ENCODE measurements around the gene DNAAF1.

Gene DNAAF1

DNA sequence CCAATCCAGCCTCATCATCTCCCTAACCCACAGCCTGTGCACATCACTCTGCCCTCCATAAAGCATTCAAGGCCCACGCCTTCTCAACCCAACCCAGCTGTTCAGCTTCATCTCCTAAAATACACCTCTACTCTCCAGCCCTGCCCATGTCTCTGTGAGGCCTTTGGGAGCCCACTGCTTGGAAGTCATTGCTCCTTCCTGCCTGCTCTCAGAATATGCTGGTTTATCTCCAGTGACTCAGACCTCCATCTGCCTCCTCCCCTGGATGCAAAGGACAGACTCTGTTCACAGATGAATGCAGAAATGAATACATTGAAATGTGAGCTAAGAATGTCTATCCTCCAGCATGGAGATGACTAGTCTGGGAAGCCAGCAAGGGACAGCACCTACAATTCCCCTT, 75.7 kb downstream of the DNAAF1 start:
- Histone ChIP-seq H3K36me3 (ENCODE audit: control insufficient read depth in 2 of 2, insufficient read depth in 1 of 2, low read length in 2 of 2) (no peaks in the 10 kb centered on the region), H3K9me3 (ENCODE audit: control insufficient read depth, insufficient read depth, low read depth, low read length) (no peaks in the 10 kb centered on the region), H3K27ac (ENCODE audit: extremely low read depth, low read depth, low read length) (no peak overlapping the region), H3K4me1 (ENCODE audit: control insufficient read depth, insufficient read depth, low read length) (no peaks in the 10 kb centered on the region), H3K4me3 (ENCODE audit: low read depth, low read length) (no peak overlapping the region)
- ChIA-PET CTCF (no interaction called here), POLR2A (no interaction called here)
- TF ChIP-seq SP3 (tag by site-specific recombination; IDR thresholded peaks at IDR 0.05) (no peak), ZNF776 (tag by site-specific recombination; IDR thresholded peaks at IDR 0.05; ENCODE audit: borderline replicate concordance) (no peak), RBAK (tag by site-specific recombination; IDR thresholded peaks at IDR 0.05) (no peak), ZNF335 (tag by site-specific recombination; conservative IDR thresholded peaks at IDR 0.05) (no peak), ZNF23 (tag by site-specific recombination; IDR thresholded peaks at IDR 0.05; ENCODE audit: borderline replicate concordance) (no peak), ZNF404 (tag by site-specific recombination; IDR thresholded peaks at IDR 0.05) (no peak)
- TF ChIP-seq, protein P1, sequence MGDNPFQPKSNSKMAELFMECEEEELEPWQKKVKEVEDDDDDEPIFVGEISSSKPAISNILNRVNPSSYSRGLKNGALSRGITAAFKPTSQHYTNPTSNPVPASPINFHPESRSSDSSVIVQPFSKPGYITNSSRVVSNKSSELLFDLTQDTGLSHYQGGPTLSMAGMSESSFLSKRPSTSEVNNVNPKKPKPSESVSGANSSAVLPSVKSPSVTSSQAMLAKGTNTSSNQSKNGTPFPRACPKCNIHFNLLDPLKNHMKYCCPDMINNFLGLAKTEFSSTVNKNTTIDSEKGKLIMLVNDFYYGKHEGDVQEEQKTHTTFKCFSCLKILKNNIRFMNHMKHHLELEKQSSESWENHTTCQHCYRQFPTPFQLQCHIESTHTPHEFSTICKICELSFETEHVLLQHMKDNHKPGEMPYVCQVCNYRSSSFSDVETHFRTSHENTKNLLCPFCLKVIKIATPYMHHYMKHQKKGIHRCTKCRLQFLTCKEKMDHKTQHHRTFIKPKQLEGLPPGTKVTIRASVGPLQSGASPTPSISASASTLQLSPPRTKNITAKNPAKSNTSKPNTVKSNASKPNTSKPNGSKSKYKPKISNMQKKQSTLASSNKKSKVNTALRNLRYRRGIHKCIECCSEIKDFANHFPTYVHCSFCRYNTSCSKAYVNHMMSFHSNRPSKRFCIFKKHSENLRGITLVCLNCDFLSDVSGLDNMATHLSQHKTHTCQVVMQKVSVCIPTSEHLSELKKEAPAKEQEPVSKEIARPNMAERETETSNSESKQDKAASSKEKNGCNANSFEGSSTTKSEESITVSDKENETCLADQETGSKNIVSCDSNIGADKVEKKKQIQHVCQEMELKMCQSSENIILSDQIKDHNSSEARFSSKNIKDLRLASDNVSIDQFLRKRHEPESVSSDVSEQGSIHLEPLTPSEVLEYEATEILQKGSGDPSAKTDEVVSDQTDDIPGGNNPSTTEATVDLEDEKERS (tag by site-specific recombination; IDR thresholded peaks at IDR 0.05): no peak
- TF ChIP-seq, protein P2, sequence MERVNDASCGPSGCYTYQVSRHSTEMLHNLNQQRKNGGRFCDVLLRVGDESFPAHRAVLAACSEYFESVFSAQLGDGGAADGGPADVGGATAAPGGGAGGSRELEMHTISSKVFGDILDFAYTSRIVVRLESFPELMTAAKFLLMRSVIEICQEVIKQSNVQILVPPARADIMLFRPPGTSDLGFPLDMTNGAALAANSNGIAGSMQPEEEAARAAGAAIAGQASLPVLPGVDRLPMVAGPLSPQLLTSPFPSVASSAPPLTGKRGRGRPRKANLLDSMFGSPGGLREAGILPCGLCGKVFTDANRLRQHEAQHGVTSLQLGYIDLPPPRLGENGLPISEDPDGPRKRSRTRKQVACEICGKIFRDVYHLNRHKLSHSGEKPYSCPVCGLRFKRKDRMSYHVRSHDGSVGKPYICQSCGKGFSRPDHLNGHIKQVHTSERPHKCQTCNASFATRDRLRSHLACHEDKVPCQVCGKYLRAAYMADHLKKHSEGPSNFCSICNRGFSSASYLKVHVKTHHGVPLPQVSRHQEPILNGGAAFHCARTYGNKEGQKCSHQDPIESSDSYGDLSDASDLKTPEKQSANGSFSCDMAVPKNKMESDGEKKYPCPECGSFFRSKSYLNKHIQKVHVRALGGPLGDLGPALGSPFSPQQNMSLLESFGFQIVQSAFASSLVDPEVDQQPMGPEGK (tag by site-specific recombination; IDR thresholded peaks at IDR 0.05): no peak
- TF ChIP-seq, protein P3, sequence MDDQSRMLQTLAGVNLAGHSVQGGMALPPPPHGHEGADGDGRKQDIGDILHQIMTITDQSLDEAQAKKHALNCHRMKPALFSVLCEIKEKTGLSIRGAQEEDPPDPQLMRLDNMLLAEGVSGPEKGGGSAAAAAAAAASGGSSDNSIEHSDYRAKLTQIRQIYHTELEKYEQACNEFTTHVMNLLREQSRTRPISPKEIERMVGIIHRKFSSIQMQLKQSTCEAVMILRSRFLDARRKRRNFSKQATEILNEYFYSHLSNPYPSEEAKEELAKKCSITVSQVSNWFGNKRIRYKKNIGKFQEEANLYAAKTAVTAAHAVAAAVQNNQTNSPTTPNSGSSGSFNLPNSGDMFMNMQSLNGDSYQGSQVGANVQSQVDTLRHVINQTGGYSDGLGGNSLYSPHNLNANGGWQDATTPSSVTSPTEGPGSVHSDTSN (CRISPR knock-in tag; IDR thresholded peaks at IDR 0.05): no peak
- TF ChIP-seq, protein P4, sequence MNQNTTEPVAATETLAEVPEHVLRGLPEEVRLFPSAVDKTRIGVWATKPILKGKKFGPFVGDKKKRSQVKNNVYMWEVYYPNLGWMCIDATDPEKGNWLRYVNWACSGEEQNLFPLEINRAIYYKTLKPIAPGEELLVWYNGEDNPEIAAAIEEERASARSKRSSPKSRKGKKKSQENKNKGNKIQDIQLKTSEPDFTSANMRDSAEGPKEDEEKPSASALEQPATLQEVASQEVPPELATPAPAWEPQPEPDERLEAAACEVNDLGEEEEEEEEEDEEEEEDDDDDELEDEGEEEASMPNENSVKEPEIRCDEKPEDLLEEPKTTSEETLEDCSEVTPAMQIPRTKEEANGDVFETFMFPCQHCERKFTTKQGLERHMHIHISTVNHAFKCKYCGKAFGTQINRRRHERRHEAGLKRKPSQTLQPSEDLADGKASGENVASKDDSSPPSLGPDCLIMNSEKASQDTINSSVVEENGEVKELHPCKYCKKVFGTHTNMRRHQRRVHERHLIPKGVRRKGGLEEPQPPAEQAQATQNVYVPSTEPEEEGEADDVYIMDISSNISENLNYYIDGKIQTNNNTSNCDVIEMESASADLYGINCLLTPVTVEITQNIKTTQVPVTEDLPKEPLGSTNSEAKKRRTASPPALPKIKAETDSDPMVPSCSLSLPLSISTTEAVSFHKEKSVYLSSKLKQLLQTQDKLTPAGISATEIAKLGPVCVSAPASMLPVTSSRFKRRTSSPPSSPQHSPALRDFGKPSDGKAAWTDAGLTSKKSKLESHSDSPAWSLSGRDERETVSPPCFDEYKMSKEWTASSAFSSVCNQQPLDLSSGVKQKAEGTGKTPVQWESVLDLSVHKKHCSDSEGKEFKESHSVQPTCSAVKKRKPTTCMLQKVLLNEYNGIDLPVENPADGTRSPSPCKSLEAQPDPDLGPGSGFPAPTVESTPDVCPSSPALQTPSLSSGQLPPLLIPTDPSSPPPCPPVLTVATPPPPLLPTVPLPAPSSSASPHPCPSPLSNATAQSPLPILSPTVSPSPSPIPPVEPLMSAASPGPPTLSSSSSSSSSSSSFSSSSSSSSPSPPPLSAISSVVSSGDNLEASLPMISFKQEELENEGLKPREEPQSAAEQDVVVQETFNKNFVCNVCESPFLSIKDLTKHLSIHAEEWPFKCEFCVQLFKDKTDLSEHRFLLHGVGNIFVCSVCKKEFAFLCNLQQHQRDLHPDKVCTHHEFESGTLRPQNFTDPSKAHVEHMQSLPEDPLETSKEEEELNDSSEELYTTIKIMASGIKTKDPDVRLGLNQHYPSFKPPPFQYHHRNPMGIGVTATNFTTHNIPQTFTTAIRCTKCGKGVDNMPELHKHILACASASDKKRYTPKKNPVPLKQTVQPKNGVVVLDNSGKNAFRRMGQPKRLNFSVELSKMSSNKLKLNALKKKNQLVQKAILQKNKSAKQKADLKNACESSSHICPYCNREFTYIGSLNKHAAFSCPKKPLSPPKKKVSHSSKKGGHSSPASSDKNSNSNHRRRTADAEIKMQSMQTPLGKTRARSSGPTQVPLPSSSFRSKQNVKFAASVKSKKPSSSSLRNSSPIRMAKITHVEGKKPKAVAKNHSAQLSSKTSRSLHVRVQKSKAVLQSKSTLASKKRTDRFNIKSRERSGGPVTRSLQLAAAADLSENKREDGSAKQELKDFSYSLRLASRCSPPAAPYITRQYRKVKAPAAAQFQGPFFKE (tag by site-specific recombination; IDR thresholded peaks at IDR 0.05; ENCODE audit: borderline replicate concordance): no peak
- TF ChIP-seq, protein P5, sequence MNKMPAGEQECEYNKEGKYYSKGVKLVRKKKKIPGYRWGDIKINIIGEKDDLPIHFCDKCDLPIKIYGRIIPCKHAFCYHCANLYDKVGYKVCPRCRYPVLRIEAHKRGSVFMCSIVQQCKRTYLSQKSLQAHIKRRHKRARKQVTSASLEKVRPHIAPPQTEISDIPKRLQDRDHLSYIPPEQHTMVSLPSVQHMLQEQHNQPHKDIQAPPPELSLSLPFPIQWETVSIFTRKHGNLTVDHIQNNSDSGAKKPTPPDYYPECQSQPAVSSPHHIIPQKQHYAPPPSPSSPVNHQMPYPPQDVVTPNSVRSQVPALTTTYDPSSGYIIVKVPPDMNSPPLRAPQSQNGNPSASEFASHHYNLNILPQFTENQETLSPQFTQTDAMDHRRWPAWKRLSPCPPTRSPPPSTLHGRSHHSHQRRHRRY (tag by site-specific recombination; IDR thresholded peaks at IDR 0.05): no peak
